Type B pancreatic cell (in vitro differentiated cells): ENCODE results near the gene B3GAT3. TPM values are rescaled to one million over a fixed set of nuclear protein-coding genes. Genes with fewer than 3 reads are reported as not detected.

Experiments
- DNase-seq: peaks from one replicate; pipeline ENCODE4 v3.0.0; 2021; ENCODE audit warnings: mixed read lengths; ENCODE audit not compliant: unreplicated experiment; ENCODE audit errors: extremely low spot score
- H3K27ac Mint-ChIP-seq: 2 replicates; pipeline ENCODE4 v1.8.0; 2021; ENCODE audit warnings: mild to moderate bottlenecking, mixed read lengths
- H3K27me3 Mint-ChIP-seq: 2 replicates; pipeline ENCODE4 v1.8.0; 2021; ENCODE audit warnings: mixed read lengths
- H3K36me3 Mint-ChIP-seq: 2 replicates; pipeline ENCODE4 v1.8.0; 2021; ENCODE audit warnings: mixed read lengths
- H3K4me1 Mint-ChIP-seq: one replicate; pipeline ENCODE4 v1.8.0; 2021; ENCODE audit warnings: mixed read lengths; ENCODE audit not compliant: unreplicated experiment
- H3K4me3 Mint-ChIP-seq: 2 replicates; pipeline ENCODE4 v1.8.0; 2021; ENCODE audit warnings: mild to moderate bottlenecking, mixed read lengths
- H3K9me3 Mint-ChIP-seq: 2 replicates; pipeline ENCODE4 v1.8.0; 2021; ENCODE audit warnings: mixed read lengths
- long read RNA-seq: library from polyadenylated mRNA; unstranded; transcript quantifications from one replicate; pipeline ENCODE4 v2.0.0, GENCODE V29; 2020
- total RNA-seq: library from RNA; stranded (reverse); gene quantifications from 2 replicates; pipeline ENCODE4 v1.2.1, GENCODE V29; 2021; ENCODE audit warnings: low replicate concordance
- TF ChIP-seq, protein P1 (sequence below): fragments of 200-600 bp; sonication (generic); conservative IDR thresholded peaks from 2 replicates; pipeline ENCODE4 v1.5.0; 2021; ENCODE audit warnings: antibody characterized with exemption, mild to moderate bottlenecking

Gene B3GAT3
- 43.4 and 50.0 TPM in 2 replicates for total RNA-seq
- long read RNA-seq, transcript B3GAT3-201 (5 exons, 1,641 nt): major isoform, 5 of 7 reads
- long read RNA-seq, partial matches to known transcripts: 1 of 7 reads
- long read RNA-seq, other reads (novel, unspliced or antisense): 1 of 7 reads

DNA sequence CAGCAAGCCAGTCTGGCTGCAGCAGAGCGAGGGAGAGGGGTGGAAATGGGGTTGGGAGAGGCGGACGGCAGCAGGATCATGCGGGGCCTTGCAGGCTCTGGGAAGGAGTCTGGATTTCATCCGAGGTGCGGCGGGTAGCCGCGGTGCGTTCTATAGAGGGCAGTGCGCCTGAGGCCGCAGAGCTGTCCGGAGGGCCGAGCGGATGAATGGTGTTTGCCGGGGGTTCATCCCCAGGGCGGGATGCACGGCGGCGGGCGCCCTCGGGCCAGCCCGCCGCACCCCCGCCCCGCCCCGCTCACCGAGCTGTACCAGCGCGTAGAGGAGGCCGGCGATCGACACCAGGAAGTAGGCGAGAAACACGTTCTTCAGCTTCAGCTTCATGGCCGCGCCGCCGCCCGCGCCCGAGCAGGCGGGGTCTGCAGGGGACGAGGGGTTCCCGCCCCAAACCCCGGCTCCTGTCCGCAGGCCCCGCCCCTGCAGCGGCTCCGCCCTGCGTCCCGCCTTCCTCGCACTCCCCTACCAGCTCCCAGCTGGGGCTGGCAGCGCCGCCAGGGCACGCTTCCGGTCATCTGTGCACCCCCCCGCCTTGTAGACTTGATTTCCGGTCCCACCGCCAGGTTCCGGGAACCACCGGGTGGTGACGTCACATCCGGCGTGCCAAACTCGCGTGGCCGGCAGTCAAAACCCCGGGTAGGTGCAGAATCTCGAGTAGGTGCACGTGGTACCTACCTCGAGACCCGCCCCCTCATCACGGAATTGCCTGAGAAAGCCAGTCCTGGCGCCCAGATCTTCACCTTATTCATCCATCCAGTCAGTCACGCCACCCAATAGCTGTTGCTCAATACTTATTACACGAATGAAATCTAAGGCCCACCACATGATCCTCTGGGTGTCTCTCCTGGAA is at the start of gene B3GAT3:
B3GAT3 (minus strand) TSS at position 420 of the 904 bp plus-strand sequence; CDS start at position 381, 39 bp downstream.
- DNase-seq: peak; percentile 98
- Mint-ChIP-seq H3K4me1 (peaks cover 19% of the 10 kb centered on the region), H3K27ac (peak within 1 kb of the TSS; percentile 94), H3K27me3 (no peaks in the 10 kb centered on the region), H3K36me3 (peaks cover 9% of the 10 kb centered on the region), H3K9me3 (no peaks in the 10 kb centered on the region), H3K4me3 (peak within 1 kb of the TSS; percentile 98)
- TF ChIP-seq, protein P1, sequence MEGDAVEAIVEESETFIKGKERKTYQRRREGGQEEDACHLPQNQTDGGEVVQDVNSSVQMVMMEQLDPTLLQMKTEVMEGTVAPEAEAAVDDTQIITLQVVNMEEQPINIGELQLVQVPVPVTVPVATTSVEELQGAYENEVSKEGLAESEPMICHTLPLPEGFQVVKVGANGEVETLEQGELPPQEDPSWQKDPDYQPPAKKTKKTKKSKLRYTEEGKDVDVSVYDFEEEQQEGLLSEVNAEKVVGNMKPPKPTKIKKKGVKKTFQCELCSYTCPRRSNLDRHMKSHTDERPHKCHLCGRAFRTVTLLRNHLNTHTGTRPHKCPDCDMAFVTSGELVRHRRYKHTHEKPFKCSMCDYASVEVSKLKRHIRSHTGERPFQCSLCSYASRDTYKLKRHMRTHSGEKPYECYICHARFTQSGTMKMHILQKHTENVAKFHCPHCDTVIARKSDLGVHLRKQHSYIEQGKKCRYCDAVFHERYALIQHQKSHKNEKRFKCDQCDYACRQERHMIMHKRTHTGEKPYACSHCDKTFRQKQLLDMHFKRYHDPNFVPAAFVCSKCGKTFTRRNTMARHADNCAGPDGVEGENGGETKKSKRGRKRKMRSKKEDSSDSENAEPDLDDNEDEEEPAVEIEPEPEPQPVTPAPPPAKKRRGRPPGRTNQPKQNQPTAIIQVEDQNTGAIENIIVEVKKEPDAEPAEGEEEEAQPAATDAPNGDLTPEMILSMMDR: peak; percentile 47

DNA sequence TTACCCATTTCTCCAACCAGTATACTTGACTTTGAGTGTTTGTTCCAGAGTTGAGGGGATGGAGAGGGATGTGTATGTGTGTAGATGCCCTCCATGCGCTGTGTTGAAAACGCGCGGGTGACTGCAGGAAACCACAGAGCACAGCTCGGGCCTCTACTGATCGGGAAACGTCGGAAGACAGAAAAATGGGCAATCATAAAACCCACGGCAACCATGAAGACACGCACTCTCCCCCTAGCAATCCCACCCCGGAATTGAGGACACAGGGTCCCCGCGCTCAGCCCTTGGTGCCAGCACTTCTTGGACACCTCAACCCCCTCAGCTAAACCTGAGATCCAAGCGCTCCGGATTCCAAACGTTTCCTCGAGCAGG is 49.4 kb upstream of the B3GAT3 start:
- peak overlapping the region; percentile 100 for H3K4me3 Mint-ChIP-seq
- TF ChIP-seq, protein P1: no peak
- peak overlapping the region; percentile 95 for H3K27ac Mint-ChIP-seq
- peaks cover 24% of the 10 kb centered on the region for H3K4me1 Mint-ChIP-seq
- no peaks in the 10 kb centered on the region for H3K27me3 Mint-ChIP-seq
- no peak for DNase-seq
- no peaks in the 10 kb centered on the region for H3K9me3 Mint-ChIP-seq
- peaks cover 9% of the 10 kb centered on the region for H3K36me3 Mint-ChIP-seq

DNA sequence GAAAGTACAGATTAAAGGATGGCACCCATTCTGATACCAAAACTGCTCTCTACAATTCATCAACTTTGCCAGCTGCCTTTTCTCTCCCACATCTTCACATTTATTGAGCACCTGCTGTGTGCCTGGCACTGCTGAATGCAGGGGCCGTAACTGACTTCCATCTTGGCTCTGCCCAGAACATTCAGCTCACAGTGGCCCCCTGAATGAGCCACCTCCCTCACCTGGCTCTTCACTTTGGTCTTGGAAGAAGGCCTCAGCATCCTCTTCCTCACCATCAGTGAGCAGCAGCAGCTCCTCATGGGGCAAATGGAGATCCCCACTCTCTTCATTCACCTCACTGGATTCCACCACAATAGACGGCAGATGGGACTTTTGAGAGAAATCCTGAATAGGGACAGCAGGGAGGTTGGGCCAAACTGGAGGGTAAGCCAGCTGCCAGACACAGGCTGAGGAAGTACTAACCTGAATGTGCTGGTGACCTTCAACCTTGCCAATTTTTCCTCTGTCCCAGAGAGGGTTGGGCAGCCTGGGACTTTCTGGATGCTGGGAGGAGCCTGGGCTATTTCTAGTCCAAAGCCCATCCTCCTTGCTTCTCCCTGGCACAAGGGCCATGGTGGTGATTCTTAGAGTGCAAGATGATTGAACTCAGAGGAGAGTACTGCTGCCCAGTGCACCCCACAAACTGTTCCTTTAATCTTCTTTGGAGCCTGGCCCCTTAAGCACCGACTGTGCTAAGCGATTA is 47.8 kb upstream of the B3GAT3 start:
- Mint-ChIP-seq H3K4me3 (peak overlapping the region; percentile 100), H3K4me1 (peaks cover 24% of the 10 kb centered on the region), H3K27me3 (no peaks in the 10 kb centered on the region), H3K27ac (peak overlapping the region; percentile 54), H3K36me3 (peaks cover 7% of the 10 kb centered on the region), H3K9me3 (no peaks in the 10 kb centered on the region)
- no peak for DNase-seq
- TF ChIP-seq, protein P1: no peak

DNA sequence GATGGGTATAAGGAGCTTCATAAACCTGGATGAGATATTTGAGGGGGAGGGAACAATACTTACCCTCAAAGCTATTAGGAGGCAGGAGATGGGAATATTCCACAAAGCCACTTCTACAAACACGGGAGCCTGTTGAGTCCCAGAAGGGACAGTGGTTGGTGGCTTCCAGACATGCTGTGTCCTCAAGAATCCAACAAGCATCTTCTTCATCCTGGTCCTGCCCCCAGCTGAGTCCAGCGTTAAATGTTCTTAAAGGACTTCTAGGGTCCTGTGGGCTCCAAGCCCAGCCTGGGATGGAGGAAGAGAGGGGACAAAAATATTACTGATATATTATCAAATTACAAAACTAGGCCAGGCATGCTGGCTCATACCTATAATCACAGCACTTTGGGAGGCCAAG is 45.7 kb upstream of the B3GAT3 start:
- Mint-ChIP-seq H3K27ac (peak overlapping the region; percentile 49), H3K4me3 (peak overlapping the region; percentile 98)

More for the DNA sequence above, 45.7 kb upstream of the B3GAT3 start:
- no peaks in the 10 kb centered on the region for H3K27me3 Mint-ChIP-seq
- TF ChIP-seq, protein P1: no peak
- no peak for DNase-seq
- H3K9me3 Mint-ChIP-seq: no peaks in the 10 kb centered on the region
- H3K4me1 Mint-ChIP-seq: peaks cover 24% of the 10 kb centered on the region
- H3K36me3 Mint-ChIP-seq: peaks cover 9% of the 10 kb centered on the region
